Measurements from ENCODE around the gene PAK6. TPM values are rescaled to one million over a fixed set of nuclear protein-coding genes. Genes with fewer than 3 reads are reported as not detected.

PAK6 gene
- total RNA-seq, 2 donors from 2014 or later, result 4.9 to 10.4 TPM

GRCh38 chr15:40266828-40267304 is 28.0 kb downstream of the PAK6 start:
- Histone ChIP-seq H3K9ac (ENCODE audit: low read depth in 2 of 2, low read length in 2 of 2) (no peak overlapping the region), H3K36me3 (no peaks in the 10 kb centered on the region), H3K4me1 (no peaks in the 10 kb centered on the region), H3K9me3 (no peaks in the 10 kb centered on the region), H3K4me3 (no peak overlapping the region), H3K27me3 (no peaks in the 10 kb centered on the region), H3K27ac (no peak overlapping the region)
- DNase-seq, result no peak
- TF ChIP-seq CTCF (IDR thresholded peaks at IDR 0.05), result no peak
- intact Hi-C loops (cut with DNase I), result no loop called here

- H3K27me3 ChIP-seq, result no peaks in the 10 kb centered on the region
- H3K4me1 ChIP-seq, result no peaks in the 10 kb centered on the region
- no peaks in the 10 kb centered on the region for H3K9me3 ChIP-seq
- H3K4me3 ChIP-seq, result no peak overlapping the region
- no peak for DNase-seq
- no peaks in the 10 kb centered on the region for H3K36me3 ChIP-seq
- H3K27ac ChIP-seq, result no peak overlapping the region
- H3K9ac ChIP-seq (ENCODE audit: low read depth in 2 of 2, low read length in 2 of 2), result no peak overlapping the region
- intact Hi-C loops (cut with DNase I), result no loop called here
- TF ChIP-seq CTCF (IDR thresholded peaks at IDR 0.05), result no peak
Observed at GRCh38 chr15:40267670-40268069, 28.8 kb downstream of the PAK6 start.

GRCh38 chr15:40269604-40270003 is 30.7 kb downstream of the PAK6 start:
- TF ChIP-seq CTCF (IDR thresholded peaks at IDR 0.05), result no peak
- no peaks in the 10 kb centered on the region for H3K9me3 ChIP-seq
- H3K27me3 ChIP-seq, result no peaks in the 10 kb centered on the region
- no peak overlapping the region for H3K9ac ChIP-seq (ENCODE audit: low read depth in 2 of 2, low read length in 2 of 2)
- H3K4me1 ChIP-seq, result no peaks in the 10 kb centered on the region
- H3K27ac ChIP-seq, result no peak overlapping the region
- H3K4me3 ChIP-seq, result no peak overlapping the region
- H3K36me3 ChIP-seq, result no peaks in the 10 kb centered on the region
- intact Hi-C loops (cut with DNase I), result no loop called here
- DNase-seq, result no peak

- Histone ChIP-seq H3K9ac (ENCODE audit: low read depth in 2 of 2, low read length in 2 of 2) (no peak overlapping the region), H3K27me3 (no peaks in the 10 kb centered on the region), H3K27ac (no peak overlapping the region), H3K9me3 (no peaks in the 10 kb centered on the region), H3K4me1 (no peaks in the 10 kb centered on the region), H3K36me3 (no peaks in the 10 kb centered on the region), H3K4me3 (no peak overlapping the region)
- intact Hi-C loops (cut with DNase I), result no loop called here
- DNase-seq, result no peak
- no peak for TF ChIP-seq CTCF (IDR thresholded peaks at IDR 0.05)
Observed at GRCh38 chr15:40270246-40270995, 31.6 kb downstream of the PAK6 start.

- no peaks in the 10 kb centered on the region for H3K4me1 ChIP-seq
- H3K27ac ChIP-seq, result no peak overlapping the region
- DNase-seq, result no peak
- H3K4me3 ChIP-seq, result no peak overlapping the region
- H3K27me3 ChIP-seq, result no peaks in the 10 kb centered on the region
- no peak for TF ChIP-seq CTCF (IDR thresholded peaks at IDR 0.05)
- no peaks in the 10 kb centered on the region for H3K9me3 ChIP-seq
- intact Hi-C loops (cut with DNase I), result no loop called here
- no peak overlapping the region for H3K9ac ChIP-seq (ENCODE audit: low read depth in 2 of 2, low read length in 2 of 2)
- H3K36me3 ChIP-seq, result no peaks in the 10 kb centered on the region
Observed at GRCh38 chr15:40271685-40272484, 33.0 kb downstream of the PAK6 start.

All from colonic mucosa (tissue), 4 donors.